Measurements from ENCODE around the gene E2F3. TPM values are rescaled to one million over a fixed set of nuclear protein-coding genes. Genes with fewer than 3 reads are reported as not detected.
A peak's percentile ranks its signal among the peaks of the same experiment; 100 is the strongest.

The E2F3 gene
- total RNA-seq, 1 experiment from 2014 or later: 30.2 TPM

DNA sequence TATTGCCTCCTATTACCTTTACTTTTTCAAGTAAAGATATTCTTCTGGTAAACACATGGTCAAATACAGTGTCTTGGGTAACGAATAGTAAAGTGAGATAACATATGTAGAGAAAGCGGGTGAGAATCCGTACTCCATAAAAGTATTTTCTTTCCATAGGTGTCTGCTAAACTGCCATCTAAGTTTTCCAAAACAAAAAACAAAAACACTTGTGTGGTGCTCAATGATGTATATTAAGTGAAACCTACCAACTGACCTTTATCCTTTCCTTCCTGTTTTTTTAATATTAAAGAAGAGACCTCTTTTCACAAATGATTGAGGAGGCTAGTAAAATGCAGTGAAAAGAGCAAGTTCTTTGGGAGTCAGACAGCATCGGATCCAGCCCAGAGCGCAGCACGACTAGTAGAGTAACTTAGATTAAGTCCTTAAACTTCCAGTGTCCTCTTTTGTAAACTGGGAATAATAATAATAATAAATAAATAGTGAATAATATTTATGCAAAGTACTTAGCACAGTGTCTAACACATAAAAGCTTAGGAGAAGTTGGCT, 132.1 kb downstream of the E2F3 start (continued):
- TF ChIP-seq, protein P1, sequence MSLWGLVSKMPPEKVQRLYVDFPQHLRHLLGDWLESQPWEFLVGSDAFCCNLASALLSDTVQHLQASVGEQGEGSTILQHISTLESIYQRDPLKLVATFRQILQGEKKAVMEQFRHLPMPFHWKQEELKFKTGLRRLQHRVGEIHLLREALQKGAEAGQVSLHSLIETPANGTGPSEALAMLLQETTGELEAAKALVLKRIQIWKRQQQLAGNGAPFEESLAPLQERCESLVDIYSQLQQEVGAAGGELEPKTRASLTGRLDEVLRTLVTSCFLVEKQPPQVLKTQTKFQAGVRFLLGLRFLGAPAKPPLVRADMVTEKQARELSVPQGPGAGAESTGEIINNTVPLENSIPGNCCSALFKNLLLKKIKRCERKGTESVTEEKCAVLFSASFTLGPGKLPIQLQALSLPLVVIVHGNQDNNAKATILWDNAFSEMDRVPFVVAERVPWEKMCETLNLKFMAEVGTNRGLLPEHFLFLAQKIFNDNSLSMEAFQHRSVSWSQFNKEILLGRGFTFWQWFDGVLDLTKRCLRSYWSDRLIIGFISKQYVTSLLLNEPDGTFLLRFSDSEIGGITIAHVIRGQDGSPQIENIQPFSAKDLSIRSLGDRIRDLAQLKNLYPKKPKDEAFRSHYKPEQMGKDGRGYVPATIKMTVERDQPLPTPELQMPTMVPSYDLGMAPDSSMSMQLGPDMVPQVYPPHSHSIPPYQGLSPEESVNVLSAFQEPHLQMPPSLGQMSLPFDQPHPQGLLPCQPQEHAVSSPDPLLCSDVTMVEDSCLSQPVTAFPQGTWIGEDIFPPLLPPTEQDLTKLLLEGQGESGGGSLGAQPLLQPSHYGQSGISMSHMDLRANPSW (CRISPR knock-in tag; conservative IDR thresholded peaks at IDR 0.05; ENCODE audit: low read depth): no peak
- TF ChIP-seq, protein P2, sequence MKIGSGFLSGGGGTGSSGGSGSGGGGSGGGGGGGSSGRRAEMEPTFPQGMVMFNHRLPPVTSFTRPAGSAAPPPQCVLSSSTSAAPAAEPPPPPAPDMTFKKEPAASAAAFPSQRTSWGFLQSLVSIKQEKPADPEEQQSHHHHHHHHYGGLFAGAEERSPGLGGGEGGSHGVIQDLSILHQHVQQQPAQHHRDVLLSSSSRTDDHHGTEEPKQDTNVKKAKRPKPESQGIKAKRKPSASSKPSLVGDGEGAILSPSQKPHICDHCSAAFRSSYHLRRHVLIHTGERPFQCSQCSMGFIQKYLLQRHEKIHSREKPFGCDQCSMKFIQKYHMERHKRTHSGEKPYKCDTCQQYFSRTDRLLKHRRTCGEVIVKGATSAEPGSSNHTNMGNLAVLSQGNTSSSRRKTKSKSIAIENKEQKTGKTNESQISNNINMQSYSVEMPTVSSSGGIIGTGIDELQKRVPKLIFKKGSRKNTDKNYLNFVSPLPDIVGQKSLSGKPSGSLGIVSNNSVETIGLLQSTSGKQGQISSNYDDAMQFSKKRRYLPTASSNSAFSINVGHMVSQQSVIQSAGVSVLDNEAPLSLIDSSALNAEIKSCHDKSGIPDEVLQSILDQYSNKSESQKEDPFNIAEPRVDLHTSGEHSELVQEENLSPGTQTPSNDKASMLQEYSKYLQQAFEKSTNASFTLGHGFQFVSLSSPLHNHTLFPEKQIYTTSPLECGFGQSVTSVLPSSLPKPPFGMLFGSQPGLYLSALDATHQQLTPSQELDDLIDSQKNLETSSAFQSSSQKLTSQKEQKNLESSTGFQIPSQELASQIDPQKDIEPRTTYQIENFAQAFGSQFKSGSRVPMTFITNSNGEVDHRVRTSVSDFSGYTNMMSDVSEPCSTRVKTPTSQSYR (CRISPR knock-in tag; IDR thresholded peaks at IDR 0.05): no peak

DNA sequence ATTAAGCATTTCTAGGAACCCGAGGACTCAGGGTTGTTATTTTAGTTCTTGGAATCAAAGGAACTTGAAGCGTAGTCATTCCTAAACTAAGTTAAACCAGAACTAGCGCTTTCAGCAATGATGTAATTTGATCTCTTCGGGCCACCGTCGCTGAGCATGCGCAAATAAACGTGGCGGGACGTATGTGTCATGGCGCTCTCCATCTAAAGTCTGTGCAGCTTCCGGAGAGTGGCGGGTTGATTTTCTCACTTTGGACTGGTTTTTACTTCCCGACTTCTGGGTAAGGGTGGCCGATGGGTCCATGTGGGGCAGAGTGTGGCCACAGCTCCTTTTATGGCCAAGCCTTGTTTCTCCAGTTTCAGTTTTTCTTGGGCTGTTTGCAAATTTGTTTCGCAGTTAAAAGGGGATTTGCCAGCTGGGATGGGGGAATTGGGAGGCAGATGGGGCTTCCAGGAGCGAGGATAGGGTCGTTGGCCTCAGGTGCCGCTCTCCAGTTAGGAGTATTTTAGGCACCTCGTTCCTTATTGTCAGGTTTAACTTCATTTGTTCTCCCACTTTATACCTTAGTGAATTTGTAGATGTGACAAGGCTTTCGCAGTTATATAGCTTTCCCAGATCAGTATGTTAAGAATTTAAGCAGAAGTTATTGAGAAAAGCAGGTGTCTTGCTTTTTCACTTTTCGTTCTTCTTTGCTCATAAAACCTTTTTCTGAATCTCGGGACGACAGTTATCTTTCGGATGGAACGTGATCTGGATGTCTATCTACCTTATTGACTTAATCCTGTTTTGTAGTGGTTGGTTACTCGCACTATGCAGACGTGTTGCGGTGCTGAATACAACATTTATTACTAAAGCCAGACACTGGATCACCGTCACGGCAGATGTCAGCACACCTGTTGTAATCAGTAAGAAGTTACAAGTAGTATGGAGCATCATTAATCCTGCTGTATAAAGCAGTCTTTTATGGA, 132.9 kb downstream of the E2F3 start, which contains the start of gene CDKAL1:
CDKAL1 (plus strand) TSS at position 163 of the 968 bp plus-strand sequence. CDS start 11,894 bp downstream, outside the sequence.
- TF ChIP-seq, protein P3, sequence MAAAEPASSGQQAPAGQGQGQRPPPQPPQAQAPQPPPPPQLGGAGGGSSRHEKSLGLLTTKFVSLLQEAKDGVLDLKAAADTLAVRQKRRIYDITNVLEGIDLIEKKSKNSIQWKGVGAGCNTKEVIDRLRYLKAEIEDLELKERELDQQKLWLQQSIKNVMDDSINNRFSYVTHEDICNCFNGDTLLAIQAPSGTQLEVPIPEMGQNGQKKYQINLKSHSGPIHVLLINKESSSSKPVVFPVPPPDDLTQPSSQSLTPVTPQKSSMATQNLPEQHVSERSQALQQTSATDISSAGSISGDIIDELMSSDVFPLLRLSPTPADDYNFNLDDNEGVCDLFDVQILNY (CRISPR knock-in tag; IDR thresholded peaks at IDR 0.05): peak; percentile 49; the same call in 1 of the 2 replicates
- TF ChIP-seq FOXJ3 (CRISPR knock-in tag; IDR thresholded peaks at IDR 0.05; ENCODE audit: borderline replicate concordance) (no peak), GABPB1 (CRISPR knock-in tag; IDR thresholded peaks at IDR 0.05) (peak; percentile 68), NR1H2 (CRISPR knock-in tag; IDR thresholded peaks at IDR 0.05) (no peak)
- TF ChIP-seq, protein P4, sequence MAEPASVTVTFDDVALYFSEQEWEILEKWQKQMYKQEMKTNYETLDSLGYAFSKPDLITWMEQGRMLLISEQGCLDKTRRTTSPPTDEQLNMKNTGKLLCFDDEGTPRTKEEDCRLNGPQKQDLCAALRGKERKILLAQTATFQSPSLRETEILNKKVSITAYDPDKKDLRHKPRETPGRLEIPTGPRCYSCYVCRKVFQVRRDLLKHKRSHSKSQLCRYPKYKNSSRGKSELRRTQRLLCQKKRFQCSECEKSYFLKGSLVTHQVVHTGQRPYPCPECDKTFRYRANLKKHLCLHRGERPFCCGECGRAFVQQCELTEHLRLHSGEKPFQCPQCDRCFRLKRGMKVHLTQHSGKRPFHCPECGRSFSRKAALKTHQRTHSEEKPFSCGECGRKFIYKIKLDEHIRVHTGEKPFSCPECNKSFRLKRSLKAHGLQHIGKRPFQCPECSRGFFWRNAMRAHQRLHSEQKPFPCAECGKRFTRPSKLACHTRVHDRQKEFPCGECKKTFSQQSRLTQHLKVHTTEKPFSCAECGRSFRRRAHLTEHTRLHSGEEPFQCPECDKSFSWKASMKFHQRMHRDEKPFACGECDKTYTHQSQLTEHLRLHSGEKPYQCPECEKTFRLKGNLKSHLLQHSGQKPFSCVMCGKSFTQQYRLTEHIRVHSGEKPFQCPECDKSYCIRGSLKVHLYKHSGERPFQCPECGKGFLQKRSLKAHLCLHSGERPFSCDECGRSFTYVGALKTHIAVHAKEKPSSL (CRISPR knock-in tag; conservative IDR thresholded peaks at IDR 0.05): no peak
- TF ChIP-seq, protein P5, sequence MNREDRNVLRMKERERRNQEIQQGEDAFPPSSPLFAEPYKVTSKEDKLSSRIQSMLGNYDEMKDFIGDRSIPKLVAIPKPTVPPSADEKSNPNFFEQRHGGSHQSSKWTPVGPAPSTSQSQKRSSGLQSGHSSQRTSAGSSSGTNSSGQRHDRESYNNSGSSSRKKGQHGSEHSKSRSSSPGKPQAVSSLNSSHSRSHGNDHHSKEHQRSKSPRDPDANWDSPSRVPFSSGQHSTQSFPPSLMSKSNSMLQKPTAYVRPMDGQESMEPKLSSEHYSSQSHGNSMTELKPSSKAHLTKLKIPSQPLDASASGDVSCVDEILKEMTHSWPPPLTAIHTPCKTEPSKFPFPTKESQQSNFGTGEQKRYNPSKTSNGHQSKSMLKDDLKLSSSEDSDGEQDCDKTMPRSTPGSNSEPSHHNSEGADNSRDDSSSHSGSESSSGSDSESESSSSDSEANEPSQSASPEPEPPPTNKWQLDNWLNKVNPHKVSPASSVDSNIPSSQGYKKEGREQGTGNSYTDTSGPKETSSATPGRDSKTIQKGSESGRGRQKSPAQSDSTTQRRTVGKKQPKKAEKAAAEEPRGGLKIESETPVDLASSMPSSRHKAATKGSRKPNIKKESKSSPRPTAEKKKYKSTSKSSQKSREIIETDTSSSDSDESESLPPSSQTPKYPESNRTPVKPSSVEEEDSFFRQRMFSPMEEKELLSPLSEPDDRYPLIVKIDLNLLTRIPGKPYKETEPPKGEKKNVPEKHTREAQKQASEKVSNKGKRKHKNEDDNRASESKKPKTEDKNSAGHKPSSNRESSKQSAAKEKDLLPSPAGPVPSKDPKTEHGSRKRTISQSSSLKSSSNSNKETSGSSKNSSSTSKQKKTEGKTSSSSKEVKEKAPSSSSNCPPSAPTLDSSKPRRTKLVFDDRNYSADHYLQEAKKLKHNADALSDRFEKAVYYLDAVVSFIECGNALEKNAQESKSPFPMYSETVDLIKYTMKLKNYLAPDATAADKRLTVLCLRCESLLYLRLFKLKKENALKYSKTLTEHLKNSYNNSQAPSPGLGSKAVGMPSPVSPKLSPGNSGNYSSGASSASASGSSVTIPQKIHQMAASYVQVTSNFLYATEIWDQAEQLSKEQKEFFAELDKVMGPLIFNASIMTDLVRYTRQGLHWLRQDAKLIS (CRISPR knock-in tag; IDR thresholded peaks at IDR 0.05; ENCODE audit: borderline replicate concordance): no peak
- peaks cover 14% of the 10 kb centered on the region for H3K4me1 Mint-ChIP-seq
- DNase-seq (ENCODE audit: low spot score) (peak; percentile 81), ATAC-seq (peak; percentile 89)
- no peaks in the 10 kb centered on the region for H3K27me3 Mint-ChIP-seq (ENCODE audit: low read depth)
- H3K9me3 Mint-ChIP-seq: no peaks in the 10 kb centered on the region
- CTCF ChIA-PET: interaction anchor here (2.1 kb wide), 1 partner anchor 16 kb away, joined by 7 read pairs; no protein-coding TSS in a partner anchor
- POLR2A ChIA-PET: no interaction called here
- H3K27ac Mint-ChIP-seq: peak within 1 kb of the TSS; percentile 97
- H3K4me3 Mint-ChIP-seq: peak within 1 kb of the TSS; percentile 97
- H3K36me3 Mint-ChIP-seq: peaks cover 5% of the 10 kb centered on the region; the same call in 1 of the 2 replicates

Measured in WTC11 (cell line).